NOMO-1 treated with dmso at 0.1 percent for 144 hours (cell line): Measurements from ENCODE around the gene KIFC3.
"Not testable (repeated sequence)": the region's sequence is repeated elsewhere in the genome, so short reads cannot be mapped to it uniquely, and the experiment has no call there.

ENCODE experiments used
- DNase-seq: peaks from one replicate; lab custom pipeline; 2025; ENCODE audit not compliant: unreplicated experiment; lab: John Stamatoyannopoulos, UW

Gene KIFC3

GRCh38 chr16:57755726-57756423, 46.4 kb downstream of the KIFC3 start:
- no peak for DNase-seq

GRCh38 chr16:57755061-57755684, 47.1 kb downstream of the KIFC3 start:
- no peak for DNase-seq

- DNase-seq: no peak
These were observed 47.8 kb downstream of the KIFC3 start for GRCh38 chr16:57754354-57755060.

- no peak for DNase-seq
These were observed 48.6 kb downstream of the KIFC3 start for GRCh38 chr16:57753448-57754353.

- DNase-seq: no peak
These were observed 49.5 kb downstream of the KIFC3 start for GRCh38 chr16:57752581-57753447.

GRCh38 chr16:57752203-57752580, 50.1 kb downstream of the KIFC3 start:
- DNase-seq: no peak

GRCh38 chr16:57751539-57752202, 50.6 kb downstream of the KIFC3 start:
- no peak for DNase-seq

- no peak for DNase-seq
These were observed 51.3 kb downstream of the KIFC3 start for GRCh38 chr16:57750796-57751538.

- DNase-seq: no peak
These were observed 52.3 kb downstream of the KIFC3 start for GRCh38 chr16:57749856-57750452.

GRCh38 chr16:57749101-57749692, 53.1 kb downstream of the KIFC3 start:
- DNase-seq: no peak

- no peak for DNase-seq
These were observed 53.7 kb downstream of the KIFC3 start for GRCh38 chr16:57748596-57748995.

GRCh38 chr16:57747996-57748395, 54.3 kb downstream of the KIFC3 start:
- DNase-seq: no peak

- DNase-seq: no peak
These were observed 54.8 kb downstream of the KIFC3 start for GRCh38 chr16:57747496-57747895.

- no peak for DNase-seq
These were observed 55.2 kb downstream of the KIFC3 start for GRCh38 chr16:57747091-57747490.

- not testable (repeated sequence) for DNase-seq
These were observed 56.0 kb downstream of the KIFC3 start for GRCh38 chr16:57746316-57746715.

GRCh38 chr16:57745768-57746167, 56.5 kb downstream of the KIFC3 start:
- no peak for DNase-seq

GRCh38 chr16:57744642-57744903, 57.7 kb downstream of the KIFC3 start:
- DNase-seq: no peak

GRCh38 chr16:57743886-57744641, 58.2 kb downstream of the KIFC3 start:
- no peak for DNase-seq
